ENCODE data around the gene CNTNAP5.

GRCh38 chr2:124602759-124603158, 577.7 kb downstream of the CNTNAP5 start:
- TF ChIP-seq CTCF (IDR thresholded peaks at IDR 0.05) = no peak
- no peak for TF ChIP-seq POLR2A (IDR thresholded peaks at IDR 0.05)
